NOMO-1 treated with dmso at 0.1 percent for 144 hours (cell line): ENCODE measurements around the gene GRIK2.

Experiments used
- DNase-seq: peaks from one replicate; lab custom pipeline; 2025; ENCODE audit not compliant: unreplicated experiment; lab: John Stamatoyannopoulos, UW

Gene GRIK2

GRCh38 chr6:101400326-101401135, 7.0 kb downstream of the GRIK2 start:
- DNase-seq = no peak

GRCh38 chr6:101401171-101401570, 7.7 kb downstream of the GRIK2 start:
- DNase-seq = no peak

- no peak for DNase-seq
These were observed 8.5 kb downstream of the GRIK2 start for GRCh38 chr6:101401792-101402621.

GRCh38 chr6:101402622-101403031, 9.1 kb downstream of the GRIK2 start:
- DNase-seq = no peak

- DNase-seq = no peak
These were observed 9.9 kb downstream of the GRIK2 start for GRCh38 chr6:101403216-101403945.

- DNase-seq = no peak
These were observed 11.3 kb downstream of the GRIK2 start for GRCh38 chr6:101404775-101405174.

- DNase-seq = no peak
These were observed 20.3 kb downstream of the GRIK2 start for GRCh38 chr6:101413773-101414172.

GRCh38 chr6:101417900-101418299, 24.4 kb downstream of the GRIK2 start:
- no peak for DNase-seq

- no peak for DNase-seq
These were observed 28.7 kb downstream of the GRIK2 start for GRCh38 chr6:101422251-101422650.

- no peak for DNase-seq
These were observed 29.3 kb downstream of the GRIK2 start for GRCh38 chr6:101422811-101423210.

GRCh38 chr6:101429270-101429669, 35.8 kb downstream of the GRIK2 start:
- no peak for DNase-seq

GRCh38 chr6:101429845-101430244, 36.3 kb downstream of the GRIK2 start:
- no peak for DNase-seq

- DNase-seq = no peak
These were observed 39.6 kb downstream of the GRIK2 start for GRCh38 chr6:101433141-101433540.

- no peak for DNase-seq
These were observed 41.1 kb downstream of the GRIK2 start for GRCh38 chr6:101434601-101435000.

- no peak for DNase-seq
These were observed 41.5 kb downstream of the GRIK2 start for GRCh38 chr6:101435038-101435437.

GRCh38 chr6:101439790-101440189, 46.3 kb downstream of the GRIK2 start:
- no peak for DNase-seq

GRCh38 chr6:101443315-101443714, 49.8 kb downstream of the GRIK2 start:
- no peak for DNase-seq

- no peak for DNase-seq
These were observed 51.2 kb downstream of the GRIK2 start for GRCh38 chr6:101444717-101445116.

- DNase-seq = no peak
These were observed 52.0 kb downstream of the GRIK2 start for GRCh38 chr6:101445527-101445926.

- no peak for DNase-seq
These were observed 57.4 kb downstream of the GRIK2 start for GRCh38 chr6:101450901-101451300.

GRCh38 chr6:101451981-101452380, 58.5 kb downstream of the GRIK2 start:
- DNase-seq = no peak

GRCh38 chr6:101453221-101453620, 59.7 kb downstream of the GRIK2 start:
- DNase-seq = no peak
